ENCODE measurements around the gene KIF16B.

The KIF16B gene

GRCh38 chr20:16535277-16535676 is 38.0 kb downstream of the KIF16B start:
- no peak for TF ChIP-seq CTCF (IDR thresholded peaks at IDR 0.05; ENCODE audit: low read depth, low read length)
- no peak for DNase-seq (ENCODE audit: extremely low read depth, low read depth)

DNA sequence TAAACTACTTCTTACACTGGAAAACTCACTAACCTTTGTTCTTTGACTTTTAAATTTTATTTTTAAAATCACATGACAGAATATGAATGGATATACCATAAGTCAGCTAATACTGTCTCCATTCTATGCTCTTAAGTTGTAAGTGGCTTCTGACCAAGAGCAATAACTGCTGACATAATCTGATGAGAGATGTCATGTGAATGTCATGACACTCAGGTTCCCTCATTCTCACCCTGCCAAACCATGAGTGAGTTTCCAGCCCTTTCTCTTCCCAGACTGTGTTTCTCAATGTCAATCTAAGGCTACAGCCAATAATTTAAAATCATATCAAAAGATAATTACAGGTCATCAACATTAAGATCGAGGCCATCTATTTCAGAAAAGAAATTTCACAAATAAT is 39.7 kb downstream of the KIF16B start:
- no peak for TF ChIP-seq CTCF (IDR thresholded peaks at IDR 0.05; ENCODE audit: low read depth, low read length)
- no peak for DNase-seq (ENCODE audit: extremely low read depth, low read depth)

DNA sequence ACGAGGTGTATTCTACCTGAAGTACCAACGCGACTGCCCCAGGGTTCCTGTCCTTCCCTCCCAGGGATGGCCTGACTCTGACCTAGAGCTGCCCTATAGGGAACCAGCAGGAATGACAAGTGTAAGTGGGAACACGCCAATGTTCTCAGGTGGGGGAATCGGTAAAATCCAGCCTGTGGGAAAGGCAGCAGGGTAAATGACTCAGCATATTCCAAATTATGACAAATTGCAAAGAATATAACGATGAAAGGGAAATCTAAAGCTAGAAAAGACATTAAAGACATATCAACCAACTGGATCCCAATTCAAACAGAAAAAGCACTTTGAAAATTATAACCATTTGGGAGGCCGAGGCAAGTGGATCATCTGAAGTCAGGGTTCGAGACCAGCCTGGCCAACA is 41.8 kb downstream of the KIF16B start:
- no peak for TF ChIP-seq CTCF (IDR thresholded peaks at IDR 0.05; ENCODE audit: low read depth, low read length)
- DNase-seq (ENCODE audit: extremely low read depth, low read depth), result no peak

- DNase-seq (ENCODE audit: extremely low read depth, low read depth), result peak; percentile 2
- no peak for TF ChIP-seq CTCF (IDR thresholded peaks at IDR 0.05; ENCODE audit: low read depth, low read length)
Observed at GRCh38 chr20:16530201-16530681, 43.0 kb downstream of the KIF16B start.

GRCh38 chr20:16528078-16528477 is 45.2 kb downstream of the KIF16B start:
- DNase-seq (ENCODE audit: extremely low read depth, low read depth), result peak; percentile 76
- TF ChIP-seq CTCF (IDR thresholded peaks at IDR 0.05; ENCODE audit: low read depth, low read length), result no peak

GRCh38 chr20:16527438-16527837 is 45.8 kb downstream of the KIF16B start:
- TF ChIP-seq CTCF (IDR thresholded peaks at IDR 0.05; ENCODE audit: low read depth, low read length), result no peak
- DNase-seq (ENCODE audit: extremely low read depth, low read depth), result no peak

GRCh38 chr20:16526433-16527380 is 46.5 kb downstream of the KIF16B start:
- DNase-seq (ENCODE audit: extremely low read depth, low read depth), result no peak
- TF ChIP-seq CTCF (IDR thresholded peaks at IDR 0.05; ENCODE audit: low read depth, low read length), result no peak

DNA sequence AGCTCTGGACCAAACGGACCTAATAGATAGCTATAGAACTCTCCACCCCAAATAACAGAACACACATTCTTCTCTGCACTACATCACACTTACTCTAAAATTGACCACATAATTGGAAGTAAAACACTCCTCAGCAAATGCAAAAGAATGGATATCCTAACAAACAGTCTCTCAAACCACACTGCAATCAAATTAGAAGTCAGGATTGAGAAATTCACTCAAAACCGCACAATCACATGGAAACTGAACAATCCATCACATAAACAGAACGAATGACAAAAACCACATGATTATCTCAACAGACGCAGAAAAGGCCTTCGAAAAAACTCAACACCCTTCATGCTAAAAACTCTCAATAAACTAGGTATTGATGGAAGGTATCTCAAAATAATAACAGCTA is 50.6 kb downstream of the KIF16B start:
- peak; percentile 11 for DNase-seq (ENCODE audit: extremely low read depth, low read depth)

Data from AG09319 (cell line).